HCT116 (cell line): ENCODE results near the gene BAD. TPM values are rescaled to one million over a fixed set of nuclear protein-coding genes. Genes with fewer than 3 reads are reported as not detected.

Source experiments
- ATAC-seq: fragments of 200-7000 bp; cut with Tn5 transposase; 2 replicates; pipeline ENCODE4 v1.9.1; 2020; ENCODE audit warnings: mild to moderate bottlenecking, moderate library complexity
- BruUV-seq: library from RNA; stranded (reverse); fragments of 400-500 nt; replicated peaks from 2 replicates; lab custom pipeline; 2021; lab: Mats Ljungman, UMichigan
- CTCF ChIA-PET: fragments of 300-600 bp; sonication (Branson Sonifier 250); formaldehyde crosslinking; loops from one replicate; lab custom pipeline; 2021; ENCODE audit warnings: antibody characterized with exemption; lab: Charles Lee
- POLR2A ChIA-PET: fragments of 300-600, 350-600 bp; sonication (Branson Sonifier 250); formaldehyde crosslinking; loops from one replicate; lab custom pipeline; 2021; ENCODE audit warnings: antibody characterized with exemption; lab: Charles Lee
- RAD21 ChIA-PET, 2 experiments: fragments of 300-600 bp; sonication (Branson Sonifier 250); formaldehyde crosslinking; loops; one replicate each; lab custom pipeline; 2023; ENCODE audit warnings: low total read pairs in 2 of 2; ENCODE audit not compliant: uncharacterized antibody in 2 of 2, unreplicated experiment in 2 of 2, low non-redundant PET in 1 of 2; lab: Charles Lee
- DNase-seq: peaks from one replicate; pipeline ENCODE4 v3.0.0-alpha.2; 2010; ENCODE audit warnings: low read depth, low spot score
- H2AFZ ChIP-seq: fragments of 200-600 bp; shearing (Covaris generic), sonication (generic); 2 replicates; pipeline ENCODE4 v1.6.1; 2017; ENCODE audit warnings: low read depth, mixed run types, mixed read lengths, antibody characterized with exemption, low read length; ENCODE audit not compliant: poor library complexity, severe bottlenecking
- H3K27ac ChIP-seq: 2 replicates; pipeline ENCODE4 v1.5.1; 2012; ENCODE audit warnings: low read depth, low read length
- H3K27me3 ChIP-seq: fragments of 200-600 bp; sonication (generic); 2 replicates; pipeline ENCODE4 v1.6.1; 2016; ENCODE audit warnings: mixed run types, low read length, mixed read lengths; ENCODE audit not compliant: insufficient read depth
- H3K36me3 ChIP-seq, 2 experiments: fragments of 200-500 bp in 1 of 2; fragments of 200-600 bp in 1 of 2; sonication (Bioruptor generic) in 1 of 2; sonication (generic) in 1 of 2; 2 replicates each; pipeline versions ENCODE4 v1.5.1 to v1.6.1; 2014 to 2016; ENCODE audit warnings: low read length in 2 of 2, inconsistent platforms in 1 of 2, mixed read lengths in 1 of 2, mixed run types in 1 of 2; ENCODE audit not compliant: insufficient read depth in 2 of 2, control insufficient read depth in 1 of 2
- H3K4me1 ChIP-seq, 2 experiments: fragments of 200-600 bp in 1 of 2; sonication (generic) in 1 of 2; 2 replicates each; pipeline versions ENCODE4 v1.5.1 to v1.6.1; 2012 to 2017; ENCODE audit warnings: low read length in 2 of 2, inconsistent platforms in 1 of 2, mild to moderate bottlenecking in 1 of 2, mixed read lengths in 1 of 2, mixed run types in 1 of 2, moderate library complexity in 1 of 2; ENCODE audit not compliant: insufficient read depth in 2 of 2, control insufficient read depth in 1 of 2
- H3K4me2 ChIP-seq: fragments of 200-600 bp; sonication (generic); 2 replicates; pipeline ENCODE4 v1.6.1; 2017; ENCODE audit warnings: mixed run types, low read length, mixed read lengths
- H3K4me3 ChIP-seq, 2 experiments: fragments of 200-600 bp in 1 of 2; sonication (generic) in 1 of 2; replicated peaks in 1 of 2; 2 replicates each; pipeline ENCODE4 v1.5.1; 2011 to 2016; ENCODE audit warnings: low read length in 2 of 2, control low read depth in 1 of 2, low read depth in 1 of 2, mild to moderate bottlenecking in 1 of 2, mixed read lengths in 1 of 2, mixed run types in 1 of 2
- H3K79me2 ChIP-seq: fragments of 200-600 bp; sonication (generic); 2 replicates; pipeline ENCODE4 v1.6.1; 2017; ENCODE audit warnings: mild to moderate bottlenecking, mixed run types, low read length, moderate library complexity, mixed read lengths; ENCODE audit not compliant: insufficient read depth
- H3K9ac ChIP-seq: fragments of 200-600 bp; sonication (generic); 2 replicates; pipeline ENCODE4 v1.6.1; 2016; ENCODE audit warnings: low read length, mixed read lengths
- H3K9me2 ChIP-seq: fragments of 200-600 bp; sonication (generic), shearing (Covaris generic); 2 replicates; pipeline ENCODE4 v1.6.1; 2017; ENCODE audit warnings: mixed run types, mild to moderate bottlenecking, moderate library complexity; ENCODE audit not compliant: insufficient read depth
- H3K9me3 ChIP-seq, 2 experiments: fragments of 200-500 bp in 1 of 2; fragments of 200-600 bp in 1 of 2; sonication (Bioruptor generic) in 1 of 2; sonication (generic) in 1 of 2; 2 replicates each; pipeline ENCODE4 v1.6.1; 2014 to 2017; ENCODE audit warnings: low read length in 2 of 2, mixed read lengths in 2 of 2, inconsistent platforms in 1 of 2, low read depth in 1 of 2, mild to moderate bottlenecking in 1 of 2, mixed run types in 1 of 2, moderate library complexity in 1 of 2; ENCODE audit not compliant: control insufficient read depth in 1 of 2, insufficient read depth in 1 of 2
- H4K20me1 ChIP-seq: fragments of 200-600 bp; sonication (generic), shearing (Covaris generic); 2 replicates; pipeline ENCODE4 v1.6.1; 2017; ENCODE audit warnings: mixed run types, mild to moderate bottlenecking, moderate library complexity; ENCODE audit not compliant: insufficient read depth
- CBX3 ChIP-seq: IDR thresholded peaks from 2 replicates; pipeline ENCODE4 v1.6.1; 2012; ENCODE audit warnings: low read depth
- CEBPB ChIP-seq: IDR thresholded peaks from 2 replicates; pipeline ENCODE4 v1.6.1; 2012; ENCODE audit warnings: low read depth
- EGR1 ChIP-seq: IDR thresholded peaks from 2 replicates; pipeline ENCODE4 v1.6.1; 2012; ENCODE audit warnings: low read depth
- ELF1 ChIP-seq: IDR thresholded peaks from 2 replicates; pipeline ENCODE4 v1.6.1; 2012; ENCODE audit warnings: low read depth, borderline replicate concordance
- EZH2 ChIP-seq: fragments of 200-600 bp; sonication (generic); IDR thresholded peaks from 2 replicates; pipeline ENCODE4 v1.6.1; 2017; ENCODE audit warnings: antibody characterized with exemption, mixed run types
- EZH2phosphoT487 ChIP-seq: fragments of 200-600 bp; IDR thresholded peaks from 2 replicates; pipeline ENCODE4 v1.6.1; 2018; ENCODE audit warnings: antibody characterized with exemption, borderline replicate concordance
- FOSL1 ChIP-seq: IDR thresholded peaks from 2 replicates; pipeline ENCODE4 v1.6.1; 2012; ENCODE audit warnings: low read depth
- JUND ChIP-seq: IDR thresholded peaks from 2 replicates; pipeline ENCODE4 v1.6.1; 2012
- POLR2A ChIP-seq: IDR thresholded peaks from 2 replicates; pipeline ENCODE4 v1.7.0; 2011; ENCODE audit warnings: borderline replicate concordance; ENCODE audit not compliant: insufficient read depth, insufficient read length; ENCODE audit errors: extremely low read depth
- POLR2AphosphoS5 ChIP-seq: IDR thresholded peaks from 2 replicates; pipeline ENCODE4 v1.6.1; 2011; ENCODE audit warnings: mild to moderate bottlenecking, low read depth, low read length, moderate library complexity
- RAD21 ChIP-seq: IDR thresholded peaks from 2 replicates; pipeline ENCODE4 v1.6.1; 2012; ENCODE audit warnings: low read depth, mild to moderate bottlenecking
- SP1 ChIP-seq: IDR thresholded peaks from 2 replicates; pipeline ENCODE4 v1.6.1; 2012; ENCODE audit warnings: low read depth
- SRF ChIP-seq: IDR thresholded peaks from 2 replicates; pipeline ENCODE4 v1.6.1; 2012; ENCODE audit warnings: low read depth
- TCF7L2 ChIP-seq: IDR thresholded peaks from 2 replicates; pipeline ENCODE4 v1.7.0; 2011; ENCODE audit warnings: borderline replicate concordance, inconsistent platforms; ENCODE audit not compliant: insufficient read depth, insufficient read length; ENCODE audit errors: extremely low read depth
- ZFX ChIP-seq: fragments of 450-650 bp; IDR thresholded peaks from 2 replicates; pipeline ENCODE4 v1.6.1; 2017
- ZNF274 ChIP-seq: fragments of 200-500 bp; sonication (Bioruptor generic); IDR thresholded peaks from 2 replicates; pipeline ENCODE4 v1.6.1; 2014; ENCODE audit warnings: mild to moderate bottlenecking, low read depth, low read length, inconsistent platforms
- intact Hi-C: fragments of 100-400 bp; cut with micrococcal nuclease; formaldehyde crosslinking; loops from 2 replicates; pipeline ENCODE4 v1.10.0; 2022
- total RNA-seq: library from RNA; stranded (reverse); gene quantifications from one replicate; pipeline ENCODE4 v1.2.1, GENCODE V29; 2021; ENCODE audit not compliant: unreplicated experiment
- TF ChIP-seq, protein P1 (sequence below): IDR thresholded peaks from 2 replicates; pipeline ENCODE4 v1.6.1; 2012; ENCODE audit warnings: low read depth
- TF ChIP-seq, protein P2 (sequence below): IDR thresholded peaks from 2 replicates; pipeline ENCODE4 v1.6.1; 2011; ENCODE audit warnings: mild to moderate bottlenecking, low read length, moderate library complexity; ENCODE audit not compliant: insufficient replicate concordance; ENCODE audit errors: extremely low read depth
- TF ChIP-seq, protein P3 (sequence below): IDR thresholded peaks from 2 replicates; pipeline ENCODE4 v1.6.1; 2012
- TF ChIP-seq, protein P4 (sequence below), 3 experiments: fragments of 200-600 bp in 1 of 3; sonication (generic) in 1 of 3; IDR thresholded peaks in 2 of 3; conservative IDR thresholded peaks in 1 of 3; 2 replicates each; pipeline ENCODE4 v1.5.1; 2012 to 2017; ENCODE audit warnings: low read depth in 2 of 3, low read length in 2 of 3, antibody characterized with exemption in 1 of 3, borderline replicate concordance in 1 of 3, control low read depth in 1 of 3, mild to moderate bottlenecking in 1 of 3, mixed read lengths in 1 of 3, mixed run types in 1 of 3, moderate library complexity in 1 of 3; ENCODE audit not compliant: insufficient read depth in 1 of 3

Gene BAD
- total RNA-seq, 1 experiment from 2014 or later: 51.9 TPM

DNA sequence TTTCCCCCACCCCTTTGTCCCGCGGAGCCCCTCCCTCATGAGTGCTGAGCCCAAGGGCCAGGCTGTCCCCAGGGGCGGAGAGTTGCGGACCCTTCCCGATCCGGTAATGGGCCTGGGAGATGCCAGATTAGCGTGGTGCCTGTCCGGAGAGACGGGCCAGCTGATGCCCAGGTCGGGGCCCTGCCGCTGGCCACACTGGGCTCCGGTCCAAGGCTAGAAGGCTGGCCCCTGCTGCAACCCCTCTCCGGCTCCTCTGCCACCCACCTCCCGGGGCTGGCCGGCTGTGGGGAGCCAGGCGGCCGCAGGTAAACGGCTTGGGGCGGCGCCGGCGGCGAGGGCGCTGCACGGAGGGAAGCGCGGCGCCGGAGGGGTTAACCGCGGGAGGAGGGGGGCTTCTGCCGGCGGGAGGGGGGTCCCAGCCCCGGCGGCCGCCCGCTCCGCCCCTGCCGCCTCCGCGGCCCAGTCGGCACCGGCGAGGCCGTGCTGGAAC lies 6.8 kb upstream of the BAD start, which contains the start of gene KCNK4:
Gene KCNK4 (plus strand): TSS at position 41 of the 490 bp plus-strand sequence. CDS start 1,717 bp downstream, outside the sequence.
- no TSS peak for BruUV-seq
- Histone ChIP-seq H3K27ac (no peak within 1 kb of the TSS), H3K27me3 (no peaks in the 10 kb centered on the region), H2AFZ (no peak within 1 kb of the TSS), H3K9me2 (no peaks in the 10 kb centered on the region), H3K4me3 (no peak within 1 kb of the TSS), H3K4me2 (no peak within 1 kb of the TSS), H3K4me1 (peaks cover 4 to 8% of the 10 kb centered on the region in 2 experiments; a peak in 3 of 4 replicates), H3K36me3 (no peaks in the 10 kb centered on the region), H3K9me3 (no peaks in the 10 kb centered on the region), H4K20me1 (no peaks in the 10 kb centered on the region), H3K79me2 (no peaks in the 10 kb centered on the region), H3K9ac (no peak within 1 kb of the TSS)
- ChIA-PET RAD21 (no interaction called here), POLR2A (no interaction called here), CTCF (no interaction called here)
- ATAC-seq (no peak), DNase-seq (no peak)
- TF ChIP-seq TCF7L2 (no peak), ELF1 (no peak), EZH2 (no peak), ZFX (no peak), RAD21 (no peak), CBX3 (no peak), EGR1 (no peak), ZNF274 (no peak), POLR2A (no peak), POLR2AphosphoS5 (no peak), SP1 (no peak), JUND (no peak), SRF (no peak), CEBPB (no peak), FOSL1 (no peak), EZH2phosphoT487 (no peak)
- TF ChIP-seq, protein P1, sequence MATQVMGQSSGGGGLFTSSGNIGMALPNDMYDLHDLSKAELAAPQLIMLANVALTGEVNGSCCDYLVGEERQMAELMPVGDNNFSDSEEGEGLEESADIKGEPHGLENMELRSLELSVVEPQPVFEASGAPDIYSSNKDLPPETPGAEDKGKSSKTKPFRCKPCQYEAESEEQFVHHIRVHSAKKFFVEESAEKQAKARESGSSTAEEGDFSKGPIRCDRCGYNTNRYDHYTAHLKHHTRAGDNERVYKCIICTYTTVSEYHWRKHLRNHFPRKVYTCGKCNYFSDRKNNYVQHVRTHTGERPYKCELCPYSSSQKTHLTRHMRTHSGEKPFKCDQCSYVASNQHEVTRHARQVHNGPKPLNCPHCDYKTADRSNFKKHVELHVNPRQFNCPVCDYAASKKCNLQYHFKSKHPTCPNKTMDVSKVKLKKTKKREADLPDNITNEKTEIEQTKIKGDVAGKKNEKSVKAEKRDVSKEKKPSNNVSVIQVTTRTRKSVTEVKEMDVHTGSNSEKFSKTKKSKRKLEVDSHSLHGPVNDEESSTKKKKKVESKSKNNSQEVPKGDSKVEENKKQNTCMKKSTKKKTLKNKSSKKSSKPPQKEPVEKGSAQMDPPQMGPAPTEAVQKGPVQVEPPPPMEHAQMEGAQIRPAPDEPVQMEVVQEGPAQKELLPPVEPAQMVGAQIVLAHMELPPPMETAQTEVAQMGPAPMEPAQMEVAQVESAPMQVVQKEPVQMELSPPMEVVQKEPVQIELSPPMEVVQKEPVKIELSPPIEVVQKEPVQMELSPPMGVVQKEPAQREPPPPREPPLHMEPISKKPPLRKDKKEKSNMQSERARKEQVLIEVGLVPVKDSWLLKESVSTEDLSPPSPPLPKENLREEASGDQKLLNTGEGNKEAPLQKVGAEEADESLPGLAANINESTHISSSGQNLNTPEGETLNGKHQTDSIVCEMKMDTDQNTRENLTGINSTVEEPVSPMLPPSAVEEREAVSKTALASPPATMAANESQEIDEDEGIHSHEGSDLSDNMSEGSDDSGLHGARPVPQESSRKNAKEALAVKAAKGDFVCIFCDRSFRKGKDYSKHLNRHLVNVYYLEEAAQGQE: no peak
- TF ChIP-seq, protein P2, sequence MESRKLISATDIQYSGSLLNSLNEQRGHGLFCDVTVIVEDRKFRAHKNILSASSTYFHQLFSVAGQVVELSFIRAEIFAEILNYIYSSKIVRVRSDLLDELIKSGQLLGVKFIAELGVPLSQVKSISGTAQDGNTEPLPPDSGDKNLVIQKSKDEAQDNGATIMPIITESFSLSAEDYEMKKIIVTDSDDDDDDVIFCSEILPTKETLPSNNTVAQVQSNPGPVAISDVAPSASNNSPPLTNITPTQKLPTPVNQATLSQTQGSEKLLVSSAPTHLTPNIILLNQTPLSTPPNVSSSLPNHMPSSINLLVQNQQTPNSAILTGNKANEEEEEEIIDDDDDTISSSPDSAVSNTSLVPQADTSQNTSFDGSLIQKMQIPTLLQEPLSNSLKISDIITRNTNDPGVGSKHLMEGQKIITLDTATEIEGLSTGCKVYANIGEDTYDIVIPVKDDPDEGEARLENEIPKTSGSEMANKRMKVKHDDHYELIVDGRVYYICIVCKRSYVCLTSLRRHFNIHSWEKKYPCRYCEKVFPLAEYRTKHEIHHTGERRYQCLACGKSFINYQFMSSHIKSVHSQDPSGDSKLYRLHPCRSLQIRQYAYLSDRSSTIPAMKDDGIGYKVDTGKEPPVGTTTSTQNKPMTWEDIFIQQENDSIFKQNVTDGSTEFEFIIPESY: no peak
- TF ChIP-seq, protein P3, sequence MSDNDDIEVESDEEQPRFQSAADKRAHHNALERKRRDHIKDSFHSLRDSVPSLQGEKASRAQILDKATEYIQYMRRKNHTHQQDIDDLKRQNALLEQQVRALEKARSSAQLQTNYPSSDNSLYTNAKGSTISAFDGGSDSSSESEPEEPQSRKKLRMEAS: no peak
- TF ChIP-seq, protein P4, sequence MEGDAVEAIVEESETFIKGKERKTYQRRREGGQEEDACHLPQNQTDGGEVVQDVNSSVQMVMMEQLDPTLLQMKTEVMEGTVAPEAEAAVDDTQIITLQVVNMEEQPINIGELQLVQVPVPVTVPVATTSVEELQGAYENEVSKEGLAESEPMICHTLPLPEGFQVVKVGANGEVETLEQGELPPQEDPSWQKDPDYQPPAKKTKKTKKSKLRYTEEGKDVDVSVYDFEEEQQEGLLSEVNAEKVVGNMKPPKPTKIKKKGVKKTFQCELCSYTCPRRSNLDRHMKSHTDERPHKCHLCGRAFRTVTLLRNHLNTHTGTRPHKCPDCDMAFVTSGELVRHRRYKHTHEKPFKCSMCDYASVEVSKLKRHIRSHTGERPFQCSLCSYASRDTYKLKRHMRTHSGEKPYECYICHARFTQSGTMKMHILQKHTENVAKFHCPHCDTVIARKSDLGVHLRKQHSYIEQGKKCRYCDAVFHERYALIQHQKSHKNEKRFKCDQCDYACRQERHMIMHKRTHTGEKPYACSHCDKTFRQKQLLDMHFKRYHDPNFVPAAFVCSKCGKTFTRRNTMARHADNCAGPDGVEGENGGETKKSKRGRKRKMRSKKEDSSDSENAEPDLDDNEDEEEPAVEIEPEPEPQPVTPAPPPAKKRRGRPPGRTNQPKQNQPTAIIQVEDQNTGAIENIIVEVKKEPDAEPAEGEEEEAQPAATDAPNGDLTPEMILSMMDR (IDR thresholded peaks at IDR 0.05 in 2 of 3, conservative IDR thresholded peaks at IDR 0.05 in 1 of 3; ENCODE audit: borderline replicate concordance in 1 of 3, insufficient read depth in 1 of 3, low read depth in 2 of 3, low read length in 2 of 3): no peak
- intact Hi-C loops: no loop called here
